ENCODE results near the gene CTNNBIP1. TPM values are rescaled to one million over a fixed set of nuclear protein-coding genes. Genes with fewer than 3 reads are reported as not detected.
"Not testable (repeated sequence)": the region's sequence is repeated elsewhere in the genome, so short reads cannot be mapped to it uniquely, and the experiment has no call there.

CTNNBIP1 gene
- total RNA-seq, 1 experiment from 2014 or later: 14.6 TPM

GRCh38 chr1:9920606-9921005 lies 10.5 kb upstream of the CTNNBIP1 start:
- BruUV-seq (replicated peaks): no TSS peak
- ChIA-PET CTCF (no interaction called here), POLR2A (ENCODE audit: low non-redundant PET) (interaction anchor here (0.7 kb wide), 1 partner anchor 21 kb away, joined by 5 read pairs; no protein-coding TSS in a partner anchor)
- Histone ChIP-seq H3K9me3 (ENCODE audit: low read depth, low read length, poor library complexity, severe bottlenecking) (no peaks in the 10 kb centered on the region), H3K4me1 (ENCODE audit: insufficient read depth, low read length, poor library complexity, severe bottlenecking) (peaks cover 14% of the 10 kb centered on the region), H3K27ac (ENCODE audit: low read depth, low read length, poor library complexity, severe bottlenecking) (no peak overlapping the region), H3K36me3 (ENCODE audit: insufficient read depth, low read length, poor library complexity, severe bottlenecking) (no peaks in the 10 kb centered on the region), H3K27me3 (replicated peaks; ENCODE audit: insufficient read depth, low read depth, low read length, poor library complexity) (no peaks in the 10 kb centered on the region), H3K4me3 (ENCODE audit: low read depth, low read length, poor library complexity, severe bottlenecking) (no peak overlapping the region)
- intact Hi-C loops (cut with micrococcal nuclease; ENCODE audit: unreplicated experiment): no loop called here
- DNase-seq (ENCODE audit: low spot score): no peak
- no peak for TF ChIP-seq EZH2 (IDR thresholded peaks at IDR 0.05; ENCODE audit: borderline replicate concordance, low read depth, low read length, poor library complexity, severe bottlenecking)

DNA sequence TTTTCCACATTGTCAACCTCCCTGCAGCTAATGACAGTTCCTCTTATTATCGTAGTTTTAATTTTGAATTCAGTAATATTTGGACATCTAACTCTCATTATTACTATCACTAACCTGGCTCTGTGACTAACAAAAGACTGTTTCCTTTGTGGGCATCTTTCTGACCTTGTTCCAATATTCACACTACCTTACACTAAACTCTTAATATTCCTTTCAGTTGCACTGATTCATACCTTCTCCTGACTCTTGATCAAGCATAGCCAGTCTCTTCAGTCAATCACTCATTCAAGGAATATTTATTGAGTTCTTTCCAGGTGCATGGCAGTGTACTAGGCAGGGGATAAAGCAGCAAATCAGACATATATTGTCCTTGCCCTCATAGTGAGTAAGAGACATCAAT lies 7.8 kb upstream of the CTNNBIP1 start:
- intact Hi-C loops (cut with micrococcal nuclease; ENCODE audit: unreplicated experiment): no loop called here
- no peak overlapping the region for H3K27ac ChIP-seq (ENCODE audit: low read depth, low read length, poor library complexity, severe bottlenecking)
- H3K9me3 ChIP-seq (ENCODE audit: low read depth, low read length, poor library complexity, severe bottlenecking): no peaks in the 10 kb centered on the region
- BruUV-seq (replicated peaks): no TSS peak
- DNase-seq (ENCODE audit: low spot score): no peak
- H3K27me3 ChIP-seq (replicated peaks; ENCODE audit: insufficient read depth, low read depth, low read length, poor library complexity): no peaks in the 10 kb centered on the region
- CTCF ChIA-PET: no interaction called here
- no peaks in the 10 kb centered on the region for H3K36me3 ChIP-seq (ENCODE audit: insufficient read depth, low read length, poor library complexity, severe bottlenecking)
- POLR2A ChIA-PET (ENCODE audit: low non-redundant PET): no interaction called here
- peaks cover 10% of the 10 kb centered on the region for H3K4me1 ChIP-seq (ENCODE audit: insufficient read depth, low read length, poor library complexity, severe bottlenecking)
- no peak overlapping the region for H3K4me3 ChIP-seq (ENCODE audit: low read depth, low read length, poor library complexity, severe bottlenecking)
- TF ChIP-seq EZH2 (IDR thresholded peaks at IDR 0.05; ENCODE audit: borderline replicate concordance, low read depth, low read length, poor library complexity, severe bottlenecking) (no peak), CTCF (conservative IDR thresholded peaks at IDR 0.05; ENCODE audit: low read depth, low read length) (no peak)

DNA sequence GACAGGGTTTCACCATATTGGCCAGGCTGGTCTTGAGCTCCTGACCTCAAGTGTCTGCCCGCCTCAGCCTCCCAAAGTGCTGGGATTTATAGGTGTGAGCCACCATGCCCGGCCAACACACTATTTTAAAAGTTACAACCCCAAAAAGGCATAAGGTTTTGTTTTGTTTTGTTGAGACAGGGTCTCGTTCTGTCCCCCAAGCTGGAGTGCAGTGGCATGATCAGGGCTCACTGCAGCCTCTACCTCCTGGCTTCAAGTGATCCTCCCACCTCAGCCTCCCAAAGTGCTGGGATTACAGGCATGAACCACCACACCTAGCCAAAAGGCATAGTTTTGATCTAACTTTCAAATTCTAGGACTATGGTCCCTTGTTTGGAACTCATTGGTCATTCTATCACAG lies 7.4 kb upstream of the CTNNBIP1 start:
- H3K4me3 ChIP-seq (ENCODE audit: low read depth, low read length, poor library complexity, severe bottlenecking); POLR2A ChIA-PET (ENCODE audit: low non-redundant PET); H3K27me3 ChIP-seq (replicated peaks; ENCODE audit: insufficient read depth, low read depth, low read length, poor library complexity); intact Hi-C loops (cut with micrococcal nuclease; ENCODE audit: unreplicated experiment); BruUV-seq (replicated peaks); H3K4me1 ChIP-seq (ENCODE audit: insufficient read depth, low read length, poor library complexity, severe bottlenecking); H3K27ac ChIP-seq (ENCODE audit: low read depth, low read length, poor library complexity, severe bottlenecking); DNase-seq (ENCODE audit: low spot score); CTCF ChIA-PET; H3K36me3 ChIP-seq (ENCODE audit: insufficient read depth, low read length, poor library complexity, severe bottlenecking); H3K9me3 ChIP-seq (ENCODE audit: low read depth, low read length, poor library complexity, severe bottlenecking): not testable (repeated sequence)

GRCh38 chr1:9916452-9916851 lies 6.4 kb upstream of the CTNNBIP1 start:
- Histone ChIP-seq H3K4me3 (ENCODE audit: low read depth, low read length, poor library complexity, severe bottlenecking) (no peak overlapping the region), H3K27me3 (replicated peaks; ENCODE audit: insufficient read depth, low read depth, low read length, poor library complexity) (no peaks in the 10 kb centered on the region), H3K27ac (ENCODE audit: low read depth, low read length, poor library complexity, severe bottlenecking) (no peak overlapping the region), H3K4me1 (ENCODE audit: insufficient read depth, low read length, poor library complexity, severe bottlenecking) (no peaks in the 10 kb centered on the region), H3K9me3 (ENCODE audit: low read depth, low read length, poor library complexity, severe bottlenecking) (no peaks in the 10 kb centered on the region), H3K36me3 (ENCODE audit: insufficient read depth, low read length, poor library complexity, severe bottlenecking) (no peaks in the 10 kb centered on the region)
- ChIA-PET POLR2A (ENCODE audit: low non-redundant PET) (no interaction called here), CTCF (no interaction called here)
- intact Hi-C loops (cut with micrococcal nuclease; ENCODE audit: unreplicated experiment): no loop called here
- TF ChIP-seq CTCF (conservative IDR thresholded peaks at IDR 0.05; ENCODE audit: low read depth, low read length) (no peak), EZH2 (IDR thresholded peaks at IDR 0.05; ENCODE audit: borderline replicate concordance, low read depth, low read length, poor library complexity, severe bottlenecking) (no peak)
- BruUV-seq (replicated peaks): no TSS peak
- no peak for DNase-seq (ENCODE audit: low spot score)

All from A673 (cell line).